ENCODE data around the gene EIF2AK2.

The EIF2AK2 gene

DNA sequence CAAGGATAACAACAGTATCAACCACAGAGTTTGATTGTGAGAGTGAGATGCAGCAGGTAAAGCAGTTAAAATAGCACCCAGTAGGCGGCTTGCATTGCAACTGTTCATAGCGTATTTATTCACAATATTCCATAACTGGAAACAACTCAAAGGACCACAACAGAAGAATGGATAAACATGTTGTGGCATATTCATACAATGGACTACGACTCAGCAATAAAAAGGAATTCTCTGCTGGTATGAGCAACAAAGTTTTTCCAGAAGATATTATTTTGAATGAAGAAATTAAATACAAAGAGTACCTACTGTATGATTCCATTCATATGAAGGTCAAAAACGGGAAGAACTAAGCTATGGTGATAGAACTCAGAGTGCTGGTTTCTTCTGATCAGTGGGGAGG is 47.3 kb downstream of the EIF2AK2 start:
- H3K27me3 ChIP-seq (ENCODE audit: insufficient read depth, low read depth): no peaks in the 10 kb centered on the region
- no peaks in the 10 kb centered on the region for H3K4me1 ChIP-seq (ENCODE audit: low read depth, poor library complexity, severe bottlenecking)

DNA sequence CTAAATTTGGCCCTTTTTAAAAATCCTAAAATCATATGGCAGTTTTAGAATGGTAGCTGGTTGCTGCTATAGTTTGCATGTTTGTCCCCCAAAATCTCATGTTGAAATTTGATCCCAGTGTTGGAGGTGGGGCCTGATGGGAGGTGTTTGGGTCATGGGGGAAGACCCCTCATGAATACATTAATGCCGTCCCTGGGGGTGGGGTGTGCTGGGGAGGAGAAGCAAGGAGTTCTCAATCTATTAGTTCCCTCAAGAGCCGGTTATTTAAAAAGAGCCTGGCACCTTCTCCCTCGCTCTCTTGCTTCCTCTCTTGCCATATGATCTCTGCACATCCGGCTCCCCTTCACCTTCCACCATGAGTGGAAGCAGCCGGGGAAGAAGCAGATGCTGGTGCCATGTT is 51.6 kb downstream of the EIF2AK2 start:
- H4K20me1 ChIP-seq (ENCODE audit: insufficient read depth): no peaks in the 10 kb centered on the region
- no peak overlapping the region for H3K4me2 ChIP-seq
- H3K27me3 ChIP-seq (ENCODE audit: insufficient read depth, low read depth): no peaks in the 10 kb centered on the region
- peaks cover 9% of the 10 kb centered on the region; the same call in 1 of the 2 replicates for H3K36me3 ChIP-seq (ENCODE audit: insufficient read depth)
- H3K79me2 ChIP-seq (ENCODE audit: insufficient read depth, low read depth): no peaks in the 10 kb centered on the region
- H3K4me3 ChIP-seq (IDR thresholded peaks at IDR 0.05; ENCODE audit: insufficient read depth, low read depth, low read length): no peak overlapping the region
- no peak overlapping the region for H3K27ac ChIP-seq
- H3K4me1 ChIP-seq (ENCODE audit: low read depth, poor library complexity, severe bottlenecking): peaks cover 2% of the 10 kb centered on the region
- no peak overlapping the region for H2AFZ ChIP-seq (ENCODE audit: low read depth)
- no peak overlapping the region for H3K9ac ChIP-seq
- TF ChIP-seq, protein P1, sequence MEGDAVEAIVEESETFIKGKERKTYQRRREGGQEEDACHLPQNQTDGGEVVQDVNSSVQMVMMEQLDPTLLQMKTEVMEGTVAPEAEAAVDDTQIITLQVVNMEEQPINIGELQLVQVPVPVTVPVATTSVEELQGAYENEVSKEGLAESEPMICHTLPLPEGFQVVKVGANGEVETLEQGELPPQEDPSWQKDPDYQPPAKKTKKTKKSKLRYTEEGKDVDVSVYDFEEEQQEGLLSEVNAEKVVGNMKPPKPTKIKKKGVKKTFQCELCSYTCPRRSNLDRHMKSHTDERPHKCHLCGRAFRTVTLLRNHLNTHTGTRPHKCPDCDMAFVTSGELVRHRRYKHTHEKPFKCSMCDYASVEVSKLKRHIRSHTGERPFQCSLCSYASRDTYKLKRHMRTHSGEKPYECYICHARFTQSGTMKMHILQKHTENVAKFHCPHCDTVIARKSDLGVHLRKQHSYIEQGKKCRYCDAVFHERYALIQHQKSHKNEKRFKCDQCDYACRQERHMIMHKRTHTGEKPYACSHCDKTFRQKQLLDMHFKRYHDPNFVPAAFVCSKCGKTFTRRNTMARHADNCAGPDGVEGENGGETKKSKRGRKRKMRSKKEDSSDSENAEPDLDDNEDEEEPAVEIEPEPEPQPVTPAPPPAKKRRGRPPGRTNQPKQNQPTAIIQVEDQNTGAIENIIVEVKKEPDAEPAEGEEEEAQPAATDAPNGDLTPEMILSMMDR (conservative IDR thresholded peaks at IDR 0.05; ENCODE audit: low read depth, low read length): no peak

More for the DNA sequence above, 47.3 kb downstream of the EIF2AK2 start:
- H4K20me1 ChIP-seq (ENCODE audit: insufficient read depth): no peaks in the 10 kb centered on the region
- TF ChIP-seq, protein P1 (conservative IDR thresholded peaks at IDR 0.05; ENCODE audit: low read depth, low read length): no peak
- no peak overlapping the region for H3K9ac ChIP-seq
- peaks cover 16% of the 10 kb centered on the region; the same call in 1 of the 2 replicates for H3K36me3 ChIP-seq (ENCODE audit: insufficient read depth)
- H3K27ac ChIP-seq: no peak overlapping the region
- no peak overlapping the region for H2AFZ ChIP-seq (ENCODE audit: low read depth)
- H3K79me2 ChIP-seq (ENCODE audit: insufficient read depth, low read depth): no peaks in the 10 kb centered on the region
- no peak overlapping the region for H3K4me2 ChIP-seq
- H3K4me3 ChIP-seq (IDR thresholded peaks at IDR 0.05; ENCODE audit: insufficient read depth, low read depth, low read length): no peak overlapping the region

DNA sequence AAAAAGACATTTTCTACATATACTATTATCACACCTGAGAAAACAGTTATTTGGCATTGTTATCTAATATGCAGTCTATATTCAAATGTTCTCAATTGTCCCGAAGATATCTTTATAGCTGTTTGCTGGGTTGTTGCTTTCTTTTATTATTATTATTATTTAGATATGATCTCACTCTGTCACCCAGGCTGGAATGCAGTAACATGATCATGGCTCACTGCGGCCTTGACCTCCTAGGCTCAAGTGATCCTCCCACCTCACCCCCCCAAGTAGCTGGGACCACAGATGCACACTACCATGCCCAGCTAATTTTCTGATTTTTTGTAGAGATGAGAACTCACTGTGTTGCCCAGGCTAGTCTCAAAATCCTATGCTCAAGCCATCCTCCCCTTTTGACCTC is 52.6 kb downstream of the EIF2AK2 start:
- Histone ChIP-seq H3K4me1 (ENCODE audit: low read depth, poor library complexity, severe bottlenecking) (peaks cover 12% of the 10 kb centered on the region), H3K9ac (no peak overlapping the region), H3K27me3 (ENCODE audit: insufficient read depth, low read depth) (no peaks in the 10 kb centered on the region), H3K4me3 (IDR thresholded peaks at IDR 0.05; ENCODE audit: insufficient read depth, low read depth, low read length) (no peak overlapping the region), H3K79me2 (ENCODE audit: insufficient read depth, low read depth) (no peaks in the 10 kb centered on the region), H3K36me3 (ENCODE audit: insufficient read depth) (peaks cover 9% of the 10 kb centered on the region; the same call in 1 of the 2 replicates), H3K27ac (no peak overlapping the region), H3K4me2 (no peak overlapping the region), H4K20me1 (ENCODE audit: insufficient read depth) (no peaks in the 10 kb centered on the region), H2AFZ (ENCODE audit: low read depth) (no peak overlapping the region)
- TF ChIP-seq, protein P1 (conservative IDR thresholded peaks at IDR 0.05; ENCODE audit: low read depth, low read length): no peak

DNA sequence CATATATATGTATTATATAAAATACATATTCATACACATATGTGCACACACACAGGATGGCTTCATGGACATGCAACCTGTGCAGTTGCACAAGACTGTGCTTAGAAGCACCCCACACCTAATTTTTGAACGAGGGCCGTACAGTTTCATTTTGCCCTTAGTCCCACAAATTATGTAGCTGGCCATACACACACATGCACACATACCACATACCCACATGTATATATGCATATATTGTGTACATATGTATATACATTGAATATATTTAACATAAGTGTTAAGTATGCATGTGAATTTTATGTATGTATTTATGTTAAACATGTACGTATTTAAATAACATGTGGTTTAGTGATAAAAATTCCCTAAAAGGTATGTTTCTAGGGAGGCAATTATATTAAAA is 54.2 kb downstream of the EIF2AK2 start:
- Histone ChIP-seq H3K9ac (no peak overlapping the region), H3K27ac (no peak overlapping the region), H3K4me1 (ENCODE audit: low read depth, poor library complexity, severe bottlenecking) (peaks cover 22% of the 10 kb centered on the region), H4K20me1 (ENCODE audit: insufficient read depth) (no peaks in the 10 kb centered on the region), H3K4me3 (IDR thresholded peaks at IDR 0.05; ENCODE audit: insufficient read depth, low read depth, low read length) (no peak overlapping the region), H3K36me3 (ENCODE audit: insufficient read depth) (peaks cover 7% of the 10 kb centered on the region; the same call in 1 of the 2 replicates), H3K79me2 (ENCODE audit: insufficient read depth, low read depth) (no peaks in the 10 kb centered on the region), H3K27me3 (ENCODE audit: insufficient read depth, low read depth) (no peaks in the 10 kb centered on the region), H3K4me2 (no peak overlapping the region), H2AFZ (ENCODE audit: low read depth) (no peak overlapping the region)
- TF ChIP-seq, protein P1 (conservative IDR thresholded peaks at IDR 0.05; ENCODE audit: low read depth, low read length): no peak

All from KMS-11 (cell line).